Glutamatergic neuron (in vitro differentiated cells): ENCODE results near the gene RNASE8. TPM values are rescaled to one million over a fixed set of nuclear protein-coding genes. Genes with fewer than 3 reads are reported as not detected.

ENCODE experiments used
- DNase-seq: peaks from one replicate; pipeline ENCODE4 v3.0.0; 2022
- H3K27ac Mint-ChIP-seq: one replicate; pipeline ENCODE4 v1.8.0; 2020; ENCODE audit warnings: mild to moderate bottlenecking, mixed read lengths, inconsistent platforms; ENCODE audit not compliant: unreplicated experiment
- H3K27me3 Mint-ChIP-seq: one replicate; pipeline ENCODE4 v1.8.0; 2020; ENCODE audit warnings: mild to moderate bottlenecking, moderate library complexity, mixed read lengths, inconsistent platforms; ENCODE audit not compliant: unreplicated experiment
- H3K36me3 Mint-ChIP-seq: one replicate; pipeline ENCODE4 v1.8.0; 2020; ENCODE audit warnings: mild to moderate bottlenecking, mixed read lengths, inconsistent platforms; ENCODE audit not compliant: unreplicated experiment
- H3K4me1 Mint-ChIP-seq: one replicate; pipeline ENCODE4 v1.8.0; 2020; ENCODE audit warnings: mild to moderate bottlenecking, low read depth, mixed read lengths, inconsistent platforms; ENCODE audit not compliant: unreplicated experiment
- H3K4me3 Mint-ChIP-seq: one replicate; pipeline ENCODE4 v1.8.0; 2020; ENCODE audit warnings: mild to moderate bottlenecking, mixed read lengths, inconsistent platforms; ENCODE audit not compliant: unreplicated experiment
- H3K9me3 Mint-ChIP-seq: one replicate; pipeline ENCODE4 v1.8.0; 2020; ENCODE audit warnings: mild to moderate bottlenecking, moderate library complexity, mixed read lengths, inconsistent platforms; ENCODE audit not compliant: unreplicated experiment
- total RNA-seq: library from RNA; stranded (reverse); fragmentation: NEBNext Ultra II Directional; extraction: Animal tissue kit (Norgen Biotek cat#: 25700); gene quantifications from one replicate; pipeline ENCODE4 v1.2.1, GENCODE V29; 2021; ENCODE audit not compliant: unreplicated experiment
- TF ChIP-seq, protein P1 (sequence below): fragments of 200-600 bp; sonication (generic); IDR thresholded peaks from one replicate; pipeline ENCODE4 v1.5.0; 2021; ENCODE audit not compliant: partially characterized antibody, unreplicated experiment

RNASE8 gene
- total RNA-seq, 1 donor from 2014 or later = not detected

DNA sequence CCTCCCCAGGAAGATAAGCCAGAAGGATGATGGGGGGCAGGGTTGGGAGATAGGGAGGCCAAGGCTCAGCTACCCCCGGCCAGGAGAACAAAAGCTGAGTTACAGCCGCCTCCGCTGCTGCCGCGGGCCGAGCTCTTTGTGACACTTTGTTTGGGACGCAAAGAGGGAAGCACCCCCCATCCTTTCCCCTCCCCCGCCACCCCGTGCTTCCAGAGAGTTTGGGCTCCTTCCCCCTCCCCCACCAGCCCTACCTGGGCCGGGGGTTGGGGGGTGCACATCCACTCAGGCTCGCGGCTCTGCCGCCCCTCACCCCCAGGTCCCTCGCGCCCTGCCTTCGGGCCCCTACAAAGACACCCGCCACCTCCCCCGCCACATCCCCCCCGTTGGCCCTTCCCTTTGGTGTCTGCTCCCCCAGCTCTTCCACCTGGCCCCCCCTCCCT is 40.0 kb downstream of the RNASE8 start:
- Mint-ChIP-seq H3K9me3 (peaks cover 33% of the 10 kb centered on the region), H3K4me3 (peak overlapping the region; percentile 97), H3K27ac (peak overlapping the region; percentile 100), H3K27me3 (peaks cover 37% of the 10 kb centered on the region), H3K4me1 (peaks cover 47% of the 10 kb centered on the region), H3K36me3 (peaks cover 3% of the 10 kb centered on the region)
- TF ChIP-seq, protein P1, sequence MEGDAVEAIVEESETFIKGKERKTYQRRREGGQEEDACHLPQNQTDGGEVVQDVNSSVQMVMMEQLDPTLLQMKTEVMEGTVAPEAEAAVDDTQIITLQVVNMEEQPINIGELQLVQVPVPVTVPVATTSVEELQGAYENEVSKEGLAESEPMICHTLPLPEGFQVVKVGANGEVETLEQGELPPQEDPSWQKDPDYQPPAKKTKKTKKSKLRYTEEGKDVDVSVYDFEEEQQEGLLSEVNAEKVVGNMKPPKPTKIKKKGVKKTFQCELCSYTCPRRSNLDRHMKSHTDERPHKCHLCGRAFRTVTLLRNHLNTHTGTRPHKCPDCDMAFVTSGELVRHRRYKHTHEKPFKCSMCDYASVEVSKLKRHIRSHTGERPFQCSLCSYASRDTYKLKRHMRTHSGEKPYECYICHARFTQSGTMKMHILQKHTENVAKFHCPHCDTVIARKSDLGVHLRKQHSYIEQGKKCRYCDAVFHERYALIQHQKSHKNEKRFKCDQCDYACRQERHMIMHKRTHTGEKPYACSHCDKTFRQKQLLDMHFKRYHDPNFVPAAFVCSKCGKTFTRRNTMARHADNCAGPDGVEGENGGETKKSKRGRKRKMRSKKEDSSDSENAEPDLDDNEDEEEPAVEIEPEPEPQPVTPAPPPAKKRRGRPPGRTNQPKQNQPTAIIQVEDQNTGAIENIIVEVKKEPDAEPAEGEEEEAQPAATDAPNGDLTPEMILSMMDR = no peak
- DNase-seq = peak; percentile 56

DNA sequence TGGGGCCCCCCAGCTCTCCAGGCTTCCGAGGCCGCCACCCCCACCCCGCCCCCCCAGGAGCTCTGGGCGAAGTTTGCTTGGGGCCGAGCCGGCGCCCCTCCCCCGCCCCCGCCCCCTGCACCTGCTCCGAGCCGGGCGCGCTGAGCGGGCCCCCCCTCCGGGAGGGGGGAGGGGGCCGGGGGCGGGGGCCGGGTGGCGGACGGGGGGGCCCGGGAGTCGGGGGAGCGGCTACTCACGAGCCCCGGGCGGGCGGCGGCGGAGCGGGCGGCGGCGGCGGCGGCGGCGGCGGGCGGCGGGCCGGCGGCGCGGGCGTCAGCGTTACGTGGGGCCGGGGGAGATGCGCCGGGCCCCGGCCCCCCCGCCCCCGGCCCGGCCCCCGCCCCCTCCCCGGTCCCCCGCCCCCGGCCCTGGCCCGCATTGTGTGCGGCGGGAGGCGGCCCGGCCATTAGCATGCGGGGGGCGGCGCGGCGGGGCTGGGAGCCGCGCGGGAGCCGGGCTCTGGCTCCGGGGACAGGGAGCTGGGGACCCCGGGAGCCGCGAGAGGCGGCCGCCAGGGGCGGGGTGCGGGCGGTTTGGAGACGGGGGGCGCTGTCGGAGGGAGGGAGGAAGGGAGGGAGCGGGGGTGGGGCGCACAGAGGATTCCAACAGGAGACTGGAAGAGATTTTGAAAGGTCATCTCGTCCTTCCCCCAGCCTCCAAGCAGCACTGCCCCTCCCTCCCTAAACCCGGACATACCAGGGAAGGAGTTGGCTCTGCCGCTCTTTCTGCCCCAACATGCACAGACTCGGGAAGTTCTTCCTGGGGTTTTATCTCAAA is 40.7 kb downstream of the RNASE8 start, which contains the start of gene ZNF219:
TSS of gene ZNF219 (minus strand) at position 580 of the 816 bp plus-strand sequence. CDS start 5,064 bp downstream, outside the sequence.
- Mint-ChIP-seq H3K36me3 (peaks cover 3% of the 10 kb centered on the region), H3K4me3 (peak within 1 kb of the TSS; percentile 99), H3K27ac (peak within 1 kb of the TSS; percentile 100), H3K9me3 (peaks cover 35% of the 10 kb centered on the region), H3K4me1 (peaks cover 45% of the 10 kb centered on the region), H3K27me3 (peaks cover 36% of the 10 kb centered on the region)
- DNase-seq = peak; percentile 80
- TF ChIP-seq, protein P1 = no peak

- Mint-ChIP-seq H3K27ac (peak overlapping the region; percentile 91), H3K27me3 (peaks cover 30% of the 10 kb centered on the region), H3K36me3 (peaks cover 3% of the 10 kb centered on the region), H3K4me1 (peaks cover 39% of the 10 kb centered on the region), H3K4me3 (peak overlapping the region; percentile 99), H3K9me3 (peaks cover 34% of the 10 kb centered on the region)
- TF ChIP-seq, protein P1 = no peak
- DNase-seq = no peak
Observed at GRCh38 chr14:21098892-21099595, 41.4 kb downstream of the RNASE8 start.

DNA sequence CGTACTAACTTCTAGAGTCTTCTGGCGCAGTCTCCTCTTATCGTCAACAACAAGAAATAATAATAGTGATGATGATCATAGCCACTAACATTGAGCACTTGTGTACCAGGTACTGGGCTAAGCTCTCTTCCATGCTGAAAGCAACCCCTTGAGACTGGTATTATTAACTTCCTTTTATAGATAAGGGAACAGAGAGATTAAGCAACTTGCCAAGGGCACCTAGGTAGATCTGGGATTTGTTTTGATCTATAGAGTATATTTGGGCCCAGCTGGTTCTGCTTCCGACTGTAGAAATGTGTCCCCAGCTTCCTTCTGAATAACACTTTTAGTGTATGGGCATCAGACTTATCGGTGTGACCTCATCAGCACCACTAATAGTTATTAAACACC is 42.0 kb downstream of the RNASE8 start:
- H3K36me3 Mint-ChIP-seq = peaks cover 3% of the 10 kb centered on the region
- peaks cover 34% of the 10 kb centered on the region for H3K9me3 Mint-ChIP-seq
- TF ChIP-seq, protein P1 = no peak
- H3K27me3 Mint-ChIP-seq = peaks cover 29% of the 10 kb centered on the region
- peaks cover 41% of the 10 kb centered on the region for H3K4me1 Mint-ChIP-seq
- DNase-seq = no peak
- H3K4me3 Mint-ChIP-seq = peak overlapping the region; percentile 99
- peak overlapping the region; percentile 91 for H3K27ac Mint-ChIP-seq
